ENCODE measurements around the gene PTRHD1. TPM values are rescaled to one million over a fixed set of nuclear protein-coding genes. Genes with fewer than 3 reads are reported as not detected.

Gene PTRHD1
- total RNA-seq, 1 experiment from 2014 or later, result 39.7 TPM

DNA sequence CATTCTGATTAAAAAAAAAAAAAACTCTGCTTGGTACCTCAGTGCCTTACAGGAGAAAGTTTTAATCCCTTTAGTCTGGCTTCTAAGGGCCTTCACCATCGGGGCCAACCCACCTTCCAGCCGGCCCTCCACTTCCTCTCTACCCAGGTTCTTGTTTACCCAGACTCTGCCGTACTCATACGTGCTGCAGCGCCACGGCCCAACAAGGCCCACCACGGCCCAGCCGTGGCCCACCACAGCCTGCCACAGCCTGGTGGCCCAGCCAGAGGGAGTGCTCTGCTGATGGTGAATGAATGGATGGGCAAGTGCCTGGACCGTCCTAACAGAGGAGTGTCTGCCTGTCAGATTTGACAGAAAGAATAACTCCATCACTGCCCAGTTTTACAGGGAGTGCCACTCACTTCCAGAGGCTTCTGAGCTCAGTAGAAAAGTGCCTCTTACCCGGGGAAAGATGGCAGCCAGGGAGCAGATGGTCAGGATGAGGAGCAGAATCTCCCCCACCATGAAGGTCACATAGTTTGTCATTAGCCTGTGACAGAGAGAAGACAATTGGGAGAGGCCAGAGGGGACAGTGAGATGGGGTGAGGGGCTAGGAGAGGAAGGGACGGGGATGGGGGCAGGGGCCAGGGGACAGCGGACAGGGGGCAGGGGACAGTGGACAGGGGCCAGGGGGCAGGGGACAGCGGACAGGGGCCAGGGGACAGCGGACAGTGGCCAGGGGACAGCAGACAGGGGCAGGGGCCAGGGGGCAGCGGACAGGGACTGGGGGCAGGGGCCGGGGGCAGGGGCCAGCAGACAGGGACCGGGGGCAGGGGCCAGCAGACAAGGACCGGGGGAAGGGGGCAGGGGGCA lies 38.3 kb upstream of the PTRHD1 start:
- DNase-seq (ENCODE audit: extremely low read depth, low read depth), result no peak

DNA sequence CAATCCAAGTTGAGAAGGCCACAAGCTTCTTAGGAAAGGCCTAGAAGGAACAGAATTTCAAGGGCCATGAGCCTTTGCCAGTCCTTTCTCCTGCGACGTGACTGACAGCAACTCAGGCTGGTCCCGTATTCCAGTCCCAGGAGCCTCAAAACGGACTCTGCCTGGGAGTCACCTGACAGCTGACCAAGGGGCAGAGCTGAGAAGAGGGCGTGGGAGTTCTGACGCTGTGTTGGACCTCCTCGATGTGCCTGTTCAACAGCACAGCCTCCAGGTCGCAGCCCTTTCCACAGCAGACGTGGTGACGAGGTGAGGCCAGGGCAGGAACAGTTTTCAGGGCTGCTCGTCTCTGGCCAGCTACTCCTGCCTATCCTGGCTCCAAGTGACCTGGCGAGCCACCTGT lies 37.6 kb upstream of the PTRHD1 start:
- no peak for DNase-seq (ENCODE audit: extremely low read depth, low read depth)

DNA sequence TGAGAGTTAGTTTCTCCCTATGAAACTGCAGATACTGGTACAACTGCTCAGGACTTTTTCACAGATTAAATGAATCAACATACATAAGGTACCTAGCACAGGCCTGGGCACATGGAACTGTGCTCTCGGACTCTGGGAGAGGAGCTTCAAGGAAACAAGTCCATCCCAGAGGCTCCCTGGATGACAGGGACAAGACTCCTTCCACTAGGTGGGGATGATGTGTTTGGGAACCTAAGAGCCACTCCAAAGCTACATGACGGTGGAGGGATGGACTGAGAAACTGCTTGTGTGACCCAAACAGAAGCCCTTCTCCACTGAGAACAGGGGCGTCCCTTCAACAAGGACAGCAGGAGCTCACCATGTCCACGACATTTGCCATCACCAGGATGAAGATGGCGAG lies 37.2 kb upstream of the PTRHD1 start:
- DNase-seq (ENCODE audit: extremely low read depth, low read depth), result no peak

GRCh38 chr2:24828238-24828996 lies 35.2 kb upstream of the PTRHD1 start:
- DNase-seq (ENCODE audit: extremely low read depth, low read depth), result no peak

DNA sequence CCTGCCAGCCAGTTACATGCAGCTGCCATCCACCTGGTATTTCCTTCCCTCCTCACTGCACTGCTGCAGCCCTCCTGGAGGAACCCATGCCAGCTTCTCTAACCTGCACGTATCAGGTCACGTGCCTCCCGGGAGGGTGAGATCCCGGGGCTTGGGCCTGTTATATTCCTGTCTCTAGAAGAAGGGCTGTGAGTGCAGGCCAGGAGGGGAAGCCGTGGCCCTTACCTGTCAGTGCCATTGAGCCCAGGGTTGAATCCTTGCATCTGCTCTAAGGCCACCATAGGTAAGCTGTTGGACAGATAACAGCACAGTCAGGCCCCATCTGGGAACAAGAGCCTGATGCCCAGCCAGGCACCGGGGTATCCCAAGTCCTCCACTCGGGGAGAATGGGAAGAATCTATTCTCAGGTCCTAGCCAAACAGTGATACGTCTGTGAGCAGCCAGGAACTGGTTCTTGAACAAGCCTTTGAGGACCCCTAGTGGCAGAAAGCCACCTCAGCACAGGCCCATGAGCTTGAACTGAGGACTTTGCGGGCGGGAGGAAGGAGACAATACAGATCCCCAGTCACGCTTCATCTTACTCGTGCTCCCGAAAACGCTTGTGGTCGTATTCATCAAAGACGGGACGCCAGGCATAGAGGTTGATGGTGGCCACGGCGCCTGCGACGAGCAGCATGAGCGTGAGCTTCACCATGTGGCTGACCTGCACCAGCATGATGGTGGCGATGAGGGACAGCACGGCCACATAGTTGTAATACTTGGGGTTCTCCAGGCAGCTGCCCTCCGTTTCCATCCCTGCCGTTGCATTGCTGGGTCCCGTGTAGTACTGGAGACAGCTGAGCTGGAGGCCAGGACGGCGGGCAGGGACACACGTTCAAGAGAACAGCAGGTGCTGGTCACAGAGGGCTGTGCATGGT lies 34.4 kb upstream of the PTRHD1 start:
- DNase-seq (ENCODE audit: extremely low read depth, low read depth), result peak; percentile 83

DNA sequence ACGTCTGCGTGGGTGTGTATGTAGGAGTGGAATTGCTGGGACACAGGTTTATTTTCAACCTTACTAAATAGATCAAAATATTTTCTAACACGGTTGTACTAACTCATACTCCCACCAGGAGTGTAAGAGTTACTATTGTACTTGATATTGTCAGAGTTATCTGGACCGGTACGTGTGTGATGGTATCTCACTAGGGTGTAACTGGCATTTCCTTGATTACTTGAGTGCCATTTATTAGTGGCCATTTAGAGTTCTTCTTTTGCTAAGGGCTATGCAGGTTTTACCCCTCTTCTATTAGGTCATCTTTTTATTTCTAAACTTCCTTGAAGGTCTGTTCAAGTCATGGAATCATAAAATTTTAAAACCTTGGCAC lies 33.6 kb upstream of the PTRHD1 start:
- no peak for DNase-seq (ENCODE audit: extremely low read depth, low read depth)

GRCh38 chr2:24825883-24826772 lies 32.9 kb upstream of the PTRHD1 start:
- no peak for DNase-seq (ENCODE audit: extremely low read depth, low read depth)

DNA sequence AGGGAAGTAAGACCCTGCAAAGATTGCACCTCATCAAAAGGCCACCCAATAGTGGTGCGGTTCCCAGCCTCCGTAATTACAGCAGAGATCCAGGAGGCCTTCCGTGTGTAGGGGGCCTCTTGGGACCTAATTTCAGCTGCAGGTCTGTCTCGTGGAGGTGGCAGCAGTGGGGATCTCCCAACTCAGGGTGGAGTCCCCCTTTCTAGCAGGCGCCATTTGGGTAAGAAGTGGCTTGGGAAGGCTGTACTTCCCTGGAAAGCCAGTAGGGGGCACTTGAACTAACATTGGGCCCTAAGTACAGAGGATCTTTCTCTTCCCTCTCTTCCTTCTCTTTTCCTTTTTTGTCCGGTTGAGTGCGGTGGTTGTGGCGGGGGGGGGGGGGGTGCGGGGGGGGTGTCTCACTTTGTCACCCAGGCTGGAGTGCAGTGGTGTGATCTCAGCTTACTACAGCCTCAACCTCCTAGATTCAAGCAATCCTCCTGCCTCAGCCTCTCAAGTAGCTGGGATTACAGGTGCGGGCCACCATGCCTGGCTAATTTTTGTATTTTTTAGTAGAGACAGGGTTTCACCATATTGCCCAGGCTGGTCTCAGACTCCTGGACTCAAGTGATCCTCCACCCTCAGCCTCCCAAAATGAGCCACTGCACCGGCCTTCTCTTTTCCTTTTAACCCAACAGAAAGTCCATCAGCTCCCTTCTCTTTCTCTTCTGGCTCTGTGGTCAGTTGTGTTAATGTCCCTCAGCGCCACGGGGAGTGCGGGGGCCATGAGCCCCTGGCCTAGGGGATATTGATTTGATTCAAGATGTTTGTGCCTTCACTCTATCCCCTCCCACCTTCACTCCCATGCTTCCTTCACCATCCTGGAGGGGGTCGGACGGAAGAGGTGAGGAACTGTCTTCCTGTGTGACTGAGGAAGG lies 32.0 kb upstream of the PTRHD1 start:
- DNase-seq (ENCODE audit: extremely low read depth, low read depth), result no peak

DNA sequence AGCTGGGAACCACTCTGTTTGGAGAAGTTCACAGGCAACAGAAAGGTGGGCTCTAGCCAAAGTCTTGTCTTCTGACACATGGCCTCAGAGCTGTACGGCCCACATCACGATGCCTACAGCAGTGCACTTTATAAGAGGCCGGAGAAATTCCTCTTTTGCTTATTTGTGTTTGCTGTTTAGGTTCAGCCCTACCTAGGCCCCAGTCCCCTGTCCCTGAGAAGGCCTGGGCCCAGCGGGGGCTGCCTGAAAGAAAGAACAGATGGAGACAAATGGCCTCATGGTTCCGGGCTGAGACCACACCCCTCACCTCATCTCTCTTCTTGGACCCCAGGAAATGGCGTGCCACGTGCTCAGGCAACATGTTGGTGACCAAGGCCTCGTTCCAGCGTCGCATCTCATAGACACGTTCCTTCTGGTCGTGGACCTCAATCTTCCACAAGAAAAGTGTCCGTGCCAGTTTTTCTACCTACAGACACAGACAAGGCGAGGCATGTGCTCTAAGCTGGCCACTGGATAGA lies 30.9 kb upstream of the PTRHD1 start:
- DNase-seq (ENCODE audit: extremely low read depth, low read depth), result no peak

DNA sequence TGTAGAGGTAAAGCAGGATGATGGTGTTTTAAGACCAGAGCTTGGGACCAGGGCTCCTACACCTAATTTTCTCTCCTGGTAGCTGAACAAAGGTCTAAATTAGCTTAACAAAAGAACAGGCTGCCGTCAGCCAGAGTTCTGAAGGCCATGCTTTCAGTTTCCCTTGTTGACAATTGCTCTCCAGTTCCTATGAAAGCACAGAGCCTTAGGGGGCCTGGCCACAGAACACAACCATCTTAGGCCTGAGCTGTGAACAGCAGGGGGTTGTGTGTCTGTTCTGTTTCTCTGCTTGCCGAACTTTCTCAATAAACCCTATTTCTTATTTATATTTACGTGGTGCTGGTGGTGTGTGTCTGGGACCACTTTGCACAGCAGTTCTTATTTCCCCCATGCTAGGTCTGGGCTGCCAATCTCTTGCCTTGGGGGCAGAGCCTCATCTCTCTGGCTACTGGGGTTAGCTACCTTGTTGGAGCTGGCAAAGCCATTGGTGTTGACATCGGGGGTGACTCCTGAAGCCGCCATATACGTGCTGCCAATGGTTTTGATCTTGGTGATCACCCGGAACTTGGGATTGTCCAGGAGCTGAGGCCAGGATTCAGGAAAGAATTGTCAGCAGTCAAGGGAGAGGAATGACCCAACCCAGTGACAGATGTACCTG lies 29.0 kb upstream of the PTRHD1 start:
- DNase-seq (ENCODE audit: extremely low read depth, low read depth), result no peak

GRCh38 chr2:24821433-24821891 lies 28.3 kb upstream of the PTRHD1 start:
- no peak for DNase-seq (ENCODE audit: extremely low read depth, low read depth)

DNA sequence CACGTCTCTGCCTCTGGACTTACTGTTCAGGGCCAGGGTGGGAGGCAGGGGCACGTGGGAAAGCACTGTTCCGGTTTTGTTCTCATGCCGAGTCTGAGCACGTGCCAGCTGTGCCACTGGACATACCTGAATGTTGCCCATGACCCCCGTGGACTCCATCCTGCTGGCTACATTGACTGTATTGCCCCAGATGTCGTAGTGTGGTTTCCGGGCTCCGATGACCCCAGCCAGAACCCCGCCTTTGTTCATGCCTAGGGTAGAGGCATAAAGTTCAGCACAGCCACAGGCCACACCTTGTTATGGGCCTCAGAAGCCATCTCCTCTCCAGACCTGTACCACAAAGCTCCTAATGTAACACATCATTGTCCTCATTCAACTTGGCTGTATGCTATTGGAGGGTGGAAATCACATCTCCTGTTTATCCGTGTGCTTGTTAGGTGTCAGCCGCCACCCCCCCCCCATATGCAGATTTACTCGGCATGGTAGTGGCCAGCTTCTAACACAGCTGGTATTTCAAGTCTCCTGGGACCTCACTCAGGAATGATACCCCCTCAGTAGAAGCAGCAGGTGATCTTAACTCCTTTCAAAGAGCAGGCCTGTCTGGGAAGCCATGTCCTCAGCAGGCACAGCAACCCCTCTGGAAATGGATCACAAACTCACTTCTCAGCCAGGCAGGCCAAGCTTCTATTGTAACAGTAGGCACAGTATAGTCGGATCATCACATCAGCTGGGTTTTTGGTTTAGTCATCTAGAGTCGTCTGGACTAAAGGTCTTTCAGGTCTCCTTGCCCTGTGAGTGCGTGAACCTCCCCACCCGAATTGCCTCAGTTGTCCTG lies 27.6 kb upstream of the PTRHD1 start:
- no peak for DNase-seq (ENCODE audit: extremely low read depth, low read depth)

- DNase-seq (ENCODE audit: extremely low read depth, low read depth), result no peak
Observed at GRCh38 chr2:24820175-24820513, 27.0 kb upstream of the PTRHD1 start.

- DNase-seq (ENCODE audit: extremely low read depth, low read depth), result no peak
Observed at GRCh38 chr2:24819442-24820174, 26.4 kb upstream of the PTRHD1 start.

- DNase-seq (ENCODE audit: extremely low read depth, low read depth), result no peak
Observed at GRCh38 chr2:24818721-24819167, 25.6 kb upstream of the PTRHD1 start.

DNA sequence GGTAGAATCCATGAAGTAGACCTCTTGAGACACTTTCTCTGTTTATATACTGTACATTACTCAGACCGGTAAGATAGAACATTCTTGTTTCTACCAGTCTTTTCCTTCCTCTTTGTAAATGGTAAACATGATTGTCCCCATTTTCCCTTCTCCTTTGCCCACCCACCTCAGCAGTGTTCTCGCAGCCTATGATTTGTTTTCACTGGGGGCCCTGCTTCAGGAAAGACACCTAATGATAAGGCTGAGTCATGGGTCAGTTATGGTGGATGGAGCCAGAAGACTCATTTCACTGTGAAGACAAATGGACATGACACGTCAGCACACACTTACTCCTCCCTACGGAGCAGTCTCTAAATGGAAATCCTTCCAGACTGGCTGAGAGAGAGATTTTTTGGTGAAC lies 23.7 kb upstream of the PTRHD1 start:
- DNase-seq (ENCODE audit: extremely low read depth, low read depth), result no peak

GRCh38 chr2:24816404-24816803 lies 23.2 kb upstream of the PTRHD1 start:
- no peak for DNase-seq (ENCODE audit: extremely low read depth, low read depth)

All from NCI-H460 (cell line).